ENCODE measurements around the gene SLC10A2. TPM values are rescaled to one million over a fixed set of nuclear protein-coding genes. Genes with fewer than 3 reads are reported as not detected.

SLC10A2 gene
- total and polyA plus RNA-seq, 7 donors = not detected

GRCh38 chr13:103101901-103102300 lies 35.7 kb upstream of the SLC10A2 start:
- H3K4me1 ChIP-seq = no peaks in the 10 kb centered on the region
- TF ChIP-seq CTCF (IDR thresholded peaks at IDR 0.05) = no peak
- 76 to 79% (median 77%) methylated on average over 7 of the region's 7 CpGs for WGBS, 3 donors
- H3K36me3 ChIP-seq (ENCODE audit: insufficient read depth in 1 of 2, low read depth in 1 of 2) = no peaks in the 10 kb centered on the region
- H3K27ac ChIP-seq = no peak overlapping the region
- no peaks in the 10 kb centered on the region for H3K9me3 ChIP-seq
- H3K27me3 ChIP-seq (ENCODE audit: insufficient read depth in 3 of 3, low read length in 2 of 3) = no peaks in the 10 kb centered on the region
- intact Hi-C loops (cut with DNase I) = no loop called here
- DNase-seq = no peak
- ATAC-seq = no peak
- H3K4me3 ChIP-seq = no peak overlapping the region

GRCh38 chr13:103101500-103101899 lies 35.3 kb upstream of the SLC10A2 start:
- no peaks in the 10 kb centered on the region for H3K9me3 ChIP-seq
- H3K27ac ChIP-seq = no peak overlapping the region
- no peaks in the 10 kb centered on the region for H3K27me3 ChIP-seq (ENCODE audit: insufficient read depth in 3 of 3, low read length in 2 of 3)
- no peaks in the 10 kb centered on the region for H3K36me3 ChIP-seq (ENCODE audit: insufficient read depth in 1 of 2, low read depth in 1 of 2)
- TF ChIP-seq CTCF (IDR thresholded peaks at IDR 0.05) = no peak
- intact Hi-C loops (cut with DNase I) = no loop called here
- H3K4me1 ChIP-seq = no peaks in the 10 kb centered on the region
- DNase-seq (no peak), ATAC-seq (no peak)
- WGBS, 3 donors = 23 to 40% (median 27%) methylated on average over 2 of the region's 2 CpGs
- H3K4me3 ChIP-seq = no peak overlapping the region

GRCh38 chr13:103100830-103101229 lies 34.6 kb upstream of the SLC10A2 start:
- DNase-seq (no peak), ATAC-seq (no peak)

GRCh38 chr13:103099722-103100293 lies 33.6 kb upstream of the SLC10A2 start:
- Histone ChIP-seq H3K27ac (no peak overlapping the region), H3K27me3 (ENCODE audit: insufficient read depth in 3 of 3, low read length in 2 of 3) (no peaks in the 10 kb centered on the region), H3K9me3 (no peaks in the 10 kb centered on the region), H3K4me3 (no peak overlapping the region), H3K36me3 (ENCODE audit: insufficient read depth in 1 of 2, low read depth in 1 of 2) (no peaks in the 10 kb centered on the region), H3K4me1 (no peaks in the 10 kb centered on the region)
- no peak for DNase-seq
- no peak for TF ChIP-seq CTCF (IDR thresholded peaks at IDR 0.05)
- intact Hi-C loops (cut with DNase I) = no loop called here
- no peak for ATAC-seq
- WGBS, 3 donors = 66 to 75% (median 75%) methylated on average over 5 of the region's 5 CpGs

More at GRCh38 chr13:103100830-103101229, 34.6 kb upstream of the SLC10A2 start:
- intact Hi-C loops (cut with DNase I) = no loop called here
- Histone ChIP-seq H3K9me3 (no peaks in the 10 kb centered on the region), H3K4me3 (no peak overlapping the region), H3K27ac (no peak overlapping the region), H3K27me3 (ENCODE audit: insufficient read depth in 3 of 3, low read length in 2 of 3) (no peaks in the 10 kb centered on the region), H3K36me3 (ENCODE audit: insufficient read depth in 1 of 2, low read depth in 1 of 2) (no peaks in the 10 kb centered on the region), H3K4me1 (no peaks in the 10 kb centered on the region)
- TF ChIP-seq CTCF (IDR thresholded peaks at IDR 0.05) = no peak

- ATAC-seq (no peak), DNase-seq (no peak)
- Histone ChIP-seq H3K27ac (no peak overlapping the region), H3K9me3 (peaks cover 7% of the 10 kb centered on the region), H3K27me3 (ENCODE audit: insufficient read depth in 3 of 3, low read length in 2 of 3) (peaks cover 0 to 2% (median 0%) of the 10 kb centered on the region in 3 donors), H3K36me3 (ENCODE audit: insufficient read depth in 1 of 2, low read depth in 1 of 2) (no peaks in the 10 kb centered on the region), H3K4me1 (no peaks in the 10 kb centered on the region), H3K4me3 (no peak overlapping the region)
- 64 to 72% (median 64%) methylated on average over 3 of the region's 3 CpGs for WGBS, 3 donors
- intact Hi-C loops (cut with DNase I) = no loop called here
- no peak for TF ChIP-seq CTCF (IDR thresholded peaks at IDR 0.05)
These were observed 32.3 kb upstream of the SLC10A2 start for GRCh38 chr13:103098535-103098934.

All from psoas muscle (tissue), 8 donors.